Natural killer cell (primary cell): ENCODE measurements around the gene CXCL12. TPM values are rescaled to one million over a fixed set of nuclear protein-coding genes. Genes with fewer than 3 reads are reported as not detected.

Experiments used
- ATAC-seq, 3 donors: fragments of 150-1000 bp in 2 of 3; fragments of 200-7000 bp in 1 of 3; cut with Tn5 transposase; 1 replicate in 1 of 3; 2 replicates in 2 of 3; pipeline ENCODE4 v1.10.0; 2021; ENCODE audit warnings: mild to moderate bottlenecking in 2 of 3, moderate library complexity in 2 of 3
- DNase-seq, 2 donors: peaks; one replicate each; pipeline versions ENCODE4 v3.0.0 to v3.0.0-alpha.2; 2013 to 2021; ENCODE audit warnings: mixed read lengths in 1 of 2
- H3K27ac ChIP-seq: one replicate; pipeline ENCODE4 v1.5.1; 2013; ENCODE audit warnings: mild to moderate bottlenecking, low read length
- H3K27me3 ChIP-seq: one replicate; pipeline ENCODE4 v1.6.1; 2013; ENCODE audit warnings: low read length; ENCODE audit not compliant: control insufficient read depth, insufficient read depth
- H3K36me3 ChIP-seq: one replicate; pipeline ENCODE4 v1.6.1; 2013; ENCODE audit warnings: low read length; ENCODE audit not compliant: control insufficient read depth, insufficient read depth
- H3K4me1 ChIP-seq: one replicate; pipeline ENCODE4 v1.6.1; 2013; ENCODE audit warnings: low read length; ENCODE audit not compliant: control insufficient read depth, insufficient read depth
- H3K4me3 ChIP-seq: one replicate; pipeline ENCODE4 v1.5.1; 2013; ENCODE audit warnings: low read length
- H3K9me3 ChIP-seq: one replicate; pipeline ENCODE4 v1.6.1; 2013; ENCODE audit warnings: low read length; ENCODE audit not compliant: control insufficient read depth, insufficient read depth
- H3K27ac Mint-ChIP-seq, 2 donors: one replicate each; pipeline ENCODE4 v1.8.0; 2022; ENCODE audit warnings: mild to moderate bottlenecking in 2 of 2, mixed read lengths in 2 of 2, moderate library complexity in 1 of 2
- H3K27me3 Mint-ChIP-seq, 2 donors: one replicate each; pipeline ENCODE4 v1.8.0; 2022; ENCODE audit warnings: low read depth in 2 of 2, mixed read lengths in 2 of 2
- H3K36me3 Mint-ChIP-seq: one replicate; pipeline ENCODE4 v1.8.0; 2022; ENCODE audit warnings: mixed read lengths
- H3K4me1 Mint-ChIP-seq, 2 donors: one replicate each; pipeline ENCODE4 v1.8.0; 2022; ENCODE audit warnings: mixed read lengths in 2 of 2
- H3K4me3 Mint-ChIP-seq: one replicate; pipeline ENCODE4 v1.8.0; 2022; ENCODE audit warnings: mild to moderate bottlenecking, moderate library complexity, mixed read lengths
- H3K9me3 Mint-ChIP-seq, 2 donors: one replicate each; pipeline ENCODE4 v1.8.0; 2022; ENCODE audit warnings: mixed read lengths in 2 of 2
- WGBS: methylation state at CpG from one replicate; pipeline ENCODE4 v1.1.7; 2013; ENCODE audit warnings: missing lambda C conversion rate; ENCODE audit not compliant: insufficient coverage; 5-methylcytosine and 5-hydroxymethylcytosine counted together
- intact Hi-C: fragments of 100-400 bp; cut with micrococcal nuclease; formaldehyde crosslinking; loops from one replicate; pipeline ENCODE4 v1.14.2; 2022
- total RNA-seq, 4 donors: library from RNA; stranded (reverse); fragments of 120-200 nt in 1 of 4; gene quantifications; one replicate each; pipeline versions ENCODE4 v1.2.3 to v1.2.4, GENCODE V29; 2013 to 2022
- TF ChIP-seq, protein P1 (sequence below): fragments of 200-600 bp; IDR thresholded peaks from one replicate; pipeline ENCODE4 v1.8.0; 2022; ENCODE audit warnings: antibody characterized with exemption

The CXCL12 gene
- total RNA-seq, 3 donors from 2014 or later (not counting 1 experiment from before 2014, with no cell fraction given): not detected

DNA sequence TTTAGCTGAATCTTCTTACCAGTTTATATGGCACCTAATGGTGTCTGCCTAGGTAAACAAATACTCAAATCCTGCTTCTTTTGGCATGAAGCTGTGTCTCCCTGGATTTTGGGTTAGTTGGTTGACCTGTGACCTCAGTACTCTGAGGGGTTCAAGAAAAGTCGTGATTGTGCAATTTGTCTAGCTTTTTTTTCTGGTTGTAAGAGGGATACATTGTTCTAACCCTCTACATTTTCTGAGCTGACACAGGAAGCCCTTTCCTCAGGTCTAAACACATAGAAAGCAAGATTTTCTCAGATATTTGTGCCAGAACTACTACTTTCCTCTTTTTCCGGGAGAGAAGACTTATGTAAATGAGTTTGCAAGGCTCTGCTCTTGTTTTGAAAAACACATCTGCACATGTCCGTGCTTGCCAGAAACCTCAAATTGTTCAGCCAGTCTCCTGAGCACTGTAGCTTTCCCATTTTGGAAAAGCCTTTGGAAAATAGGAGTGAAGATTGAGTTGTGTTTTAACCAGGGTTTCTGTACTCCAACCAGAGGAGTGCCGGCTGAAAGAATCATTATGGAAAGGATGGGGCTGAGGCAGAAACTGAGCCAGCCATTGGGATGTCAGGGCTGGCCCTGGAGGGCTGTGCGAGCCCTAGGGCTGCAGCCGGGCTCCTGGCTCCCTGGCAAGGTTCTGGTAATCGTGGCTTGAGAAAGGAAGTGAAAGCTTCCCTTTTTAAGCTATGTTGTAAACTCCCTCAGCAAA lies 31.3 kb upstream of the CXCL12 start:
- Histone ChIP-seq H3K4me3 (no peak overlapping the region), H3K36me3 (no peaks in the 10 kb centered on the region), H3K4me1 (no peaks in the 10 kb centered on the region), H3K27ac (no peak overlapping the region), H3K27me3 (no peaks in the 10 kb centered on the region), H3K9me3 (no peaks in the 10 kb centered on the region)
- no peaks in the 10 kb centered on the region for H3K36me3 Mint-ChIP-seq
- no peak overlapping the region for H3K27ac Mint-ChIP-seq
- intact Hi-C loops: no loop called here
- WGBS: 44% methylated on average over 6 of the region's 7 CpGs
- no peaks in the 10 kb centered on the region for H3K9me3 Mint-ChIP-seq
- TF ChIP-seq, protein P1, sequence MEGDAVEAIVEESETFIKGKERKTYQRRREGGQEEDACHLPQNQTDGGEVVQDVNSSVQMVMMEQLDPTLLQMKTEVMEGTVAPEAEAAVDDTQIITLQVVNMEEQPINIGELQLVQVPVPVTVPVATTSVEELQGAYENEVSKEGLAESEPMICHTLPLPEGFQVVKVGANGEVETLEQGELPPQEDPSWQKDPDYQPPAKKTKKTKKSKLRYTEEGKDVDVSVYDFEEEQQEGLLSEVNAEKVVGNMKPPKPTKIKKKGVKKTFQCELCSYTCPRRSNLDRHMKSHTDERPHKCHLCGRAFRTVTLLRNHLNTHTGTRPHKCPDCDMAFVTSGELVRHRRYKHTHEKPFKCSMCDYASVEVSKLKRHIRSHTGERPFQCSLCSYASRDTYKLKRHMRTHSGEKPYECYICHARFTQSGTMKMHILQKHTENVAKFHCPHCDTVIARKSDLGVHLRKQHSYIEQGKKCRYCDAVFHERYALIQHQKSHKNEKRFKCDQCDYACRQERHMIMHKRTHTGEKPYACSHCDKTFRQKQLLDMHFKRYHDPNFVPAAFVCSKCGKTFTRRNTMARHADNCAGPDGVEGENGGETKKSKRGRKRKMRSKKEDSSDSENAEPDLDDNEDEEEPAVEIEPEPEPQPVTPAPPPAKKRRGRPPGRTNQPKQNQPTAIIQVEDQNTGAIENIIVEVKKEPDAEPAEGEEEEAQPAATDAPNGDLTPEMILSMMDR: no peak
- H3K4me1 Mint-ChIP-seq: peaks cover 0 to 9% of the 10 kb centered on the region in 2 donors
- DNase-seq (no peak), ATAC-seq (no peak)
- peaks cover 9 to 19% of the 10 kb centered on the region in 2 donors for H3K27me3 Mint-ChIP-seq
- H3K4me3 Mint-ChIP-seq: no peak overlapping the region

DNA sequence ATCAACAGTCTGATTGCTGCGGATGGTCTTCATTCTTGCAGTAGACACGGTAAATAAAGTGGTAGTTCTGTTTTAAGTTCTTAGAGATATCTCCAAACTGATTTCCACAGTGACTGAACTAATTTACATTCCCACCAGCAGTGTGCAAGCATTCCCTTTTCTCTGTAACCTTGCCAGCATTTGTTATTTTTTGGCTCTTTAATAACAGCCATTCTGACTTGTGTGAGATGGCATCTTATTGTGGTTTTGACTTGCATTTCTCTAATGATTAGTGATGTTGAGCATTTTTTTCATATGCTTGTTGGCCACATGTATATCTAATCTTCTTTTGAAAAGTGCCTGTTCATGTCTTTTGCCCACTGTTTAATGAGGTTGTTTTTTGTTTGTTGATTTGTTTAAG lies 30.2 kb upstream of the CXCL12 start:
- Histone ChIP-seq H3K4me1 (no peaks in the 10 kb centered on the region), H3K27ac (no peak overlapping the region), H3K4me3 (no peak overlapping the region), H3K36me3 (no peaks in the 10 kb centered on the region), H3K9me3 (no peaks in the 10 kb centered on the region), H3K27me3 (peaks cover 2% of the 10 kb centered on the region)
- Mint-ChIP-seq H3K4me1 (peaks cover 0 to 5% of the 10 kb centered on the region in 2 donors), H3K36me3 (no peaks in the 10 kb centered on the region), H3K27ac (no peak overlapping the region), H3K9me3 (no peaks in the 10 kb centered on the region), H3K4me3 (no peak overlapping the region), H3K27me3 (peaks cover 11 to 19% of the 10 kb centered on the region in 2 donors)
- DNase-seq (no peak), ATAC-seq (no peak)
- TF ChIP-seq, protein P1: no peak
- intact Hi-C loops: no loop called here
- no CpG with 5 or more reads among the region's 2 CpGs for WGBS

DNA sequence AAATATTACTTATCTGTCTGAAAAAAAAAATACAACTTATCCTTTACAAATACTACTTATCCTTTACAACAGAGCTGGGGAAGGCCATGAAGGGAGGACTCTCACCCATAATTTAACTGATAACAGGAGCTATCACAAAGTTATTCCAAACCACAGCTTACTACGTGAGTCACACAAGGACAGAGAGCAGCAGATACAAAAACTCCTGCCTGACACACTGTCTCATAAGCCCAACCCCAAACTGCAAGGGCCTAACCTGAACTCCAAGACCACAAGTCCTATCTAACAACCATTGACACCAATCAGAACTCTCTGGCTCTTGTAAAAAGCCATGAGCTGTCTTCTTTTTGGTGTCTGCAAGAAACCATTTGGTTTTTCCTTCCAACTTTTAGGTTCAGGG lies 28.5 kb upstream of the CXCL12 start:
- no peak overlapping the region for H3K4me3 ChIP-seq
- H3K27ac Mint-ChIP-seq: no peak overlapping the region
- 75% methylated on average over 1 of the region's 1 CpG for WGBS
- H3K4me3 Mint-ChIP-seq: no peak overlapping the region
- no peak for DNase-seq
- no peak for ATAC-seq
- intact Hi-C loops: no loop called here
- no peaks in the 10 kb centered on the region for H3K4me1 Mint-ChIP-seq
- peaks cover 14 to 19% of the 10 kb centered on the region in 2 donors for H3K27me3 Mint-ChIP-seq
- H3K36me3 Mint-ChIP-seq: no peaks in the 10 kb centered on the region
- TF ChIP-seq, protein P1: no peak
- no peaks in the 10 kb centered on the region for H3K9me3 Mint-ChIP-seq
- H3K4me1 ChIP-seq: no peaks in the 10 kb centered on the region
- H3K27ac ChIP-seq: no peak overlapping the region
- no peaks in the 10 kb centered on the region for H3K36me3 ChIP-seq
- H3K27me3 ChIP-seq: peaks cover 2% of the 10 kb centered on the region
- H3K9me3 ChIP-seq: no peaks in the 10 kb centered on the region

DNA sequence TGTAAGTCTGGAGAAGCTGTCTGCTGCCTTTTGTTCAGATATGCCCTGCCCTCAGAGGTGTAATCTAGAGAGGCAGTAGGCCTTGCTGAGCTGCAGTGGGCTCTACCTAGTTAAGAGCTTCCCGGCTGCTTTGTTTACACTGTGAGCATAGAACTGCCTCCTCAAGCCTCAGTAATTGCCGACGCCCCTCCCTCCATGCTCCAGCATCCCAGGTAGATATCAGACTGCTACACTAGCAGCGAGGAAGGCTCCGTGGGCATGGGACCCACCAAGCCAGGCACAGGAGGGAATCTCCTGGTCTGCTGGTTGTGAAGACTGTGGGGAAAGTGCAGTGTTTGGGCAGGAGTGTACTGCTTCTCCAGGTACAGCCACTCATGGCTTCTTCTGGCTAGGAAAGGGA lies 26.4 kb upstream of the CXCL12 start:
- Mint-ChIP-seq H3K4me1 (no peaks in the 10 kb centered on the region), H3K9me3 (no peaks in the 10 kb centered on the region), H3K27me3 (peaks cover 6 to 7% of the 10 kb centered on the region in 2 donors), H3K27ac (no peak overlapping the region), H3K36me3 (no peaks in the 10 kb centered on the region), H3K4me3 (no peak overlapping the region)
- intact Hi-C loops: no loop called here
- TF ChIP-seq, protein P1: no peak
- no peaks in the 10 kb centered on the region for H3K4me1 ChIP-seq
- H3K4me3 ChIP-seq: no peak overlapping the region
- 94% methylated on average over 5 of the region's 5 CpGs for WGBS
- peaks cover 2% of the 10 kb centered on the region for H3K27me3 ChIP-seq
- ATAC-seq (no peak), DNase-seq (no peak)
- no peaks in the 10 kb centered on the region for H3K9me3 ChIP-seq
- no peak overlapping the region for H3K27ac ChIP-seq
- H3K36me3 ChIP-seq: no peaks in the 10 kb centered on the region
